Motor neuron (in vitro differentiated cells): ENCODE results near the gene CTIF. TPM values are rescaled to one million over a fixed set of nuclear protein-coding genes. Genes with fewer than 3 reads are reported as not detected.
A peak's percentile ranks its signal among the peaks of the same experiment; 100 is the strongest.

Experiments
- ATAC-seq, 8 experiments: fragments of 200-7000 bp; cut with Tn5 transposase; replicated peaks in 6 of 8; 2 replicates each; pipeline ENCODE4 v1.8.0; 2021; ENCODE audit warnings: mild to moderate bottlenecking in 8 of 8, moderate library complexity in 8 of 8
- H3K27ac ChIP-seq, 2 donors: fragments of 250-450 bp; sonication (Bioruptor Pico); 2 replicates each; pipeline ENCODE4 v1.9.0; 2021; ENCODE audit warnings: antibody characterized with exemption in 2 of 2, mild to moderate bottlenecking in 2 of 2, moderate library complexity in 1 of 2
- H3K4me1 ChIP-seq, 2 donors: fragments of 250-450 bp; sonication (Bioruptor Pico); replicated peaks in 1 of 2; 2 replicates each; pipeline ENCODE4 v1.6.1; 2021; ENCODE audit warnings: antibody characterized with exemption in 2 of 2, mild to moderate bottlenecking in 2 of 2, moderate library complexity in 1 of 2
- H3K4me3 ChIP-seq, 5 donors: fragments of 250-450 bp; sonication (Bioruptor Pico); 2 replicates each; pipeline ENCODE4 v1.9.0; 2021; ENCODE audit warnings: antibody characterized with exemption in 5 of 5, mild to moderate bottlenecking in 5 of 5, moderate library complexity in 4 of 5
- WGBS, 10 experiments: fragments of 450-650 bp; shearing (Covaris generic); methylation state at CpG; one replicate each; pipeline ENCODE4 v1.0.0; 2022; 5-methylcytosine and 5-hydroxymethylcytosine counted together
- in situ Hi-C, 9 experiments: fragments of 400-800 bp; cut with MboI; loops; one replicate each; pipeline ENCODE4 v1.15.0; 2021; ENCODE audit warnings: low sequenced_read_pairs in 9 of 9, low pct_unique_long_range_greater_than_20kb in 2 of 9; ENCODE audit not compliant: unreplicated experiment in 9 of 9
- total RNA-seq, 8 experiments: library from RNA; unstranded; fragments of 300-600 nt; gene quantifications; 2 replicates each; pipeline versions ENCODE4 v1.2.3 to v1.2.4, GENCODE V29; 2022

The CTIF gene
- total RNA-seq, 8 experiments from 2014 or later = 17.8 to 85.9 (median 59.8) TPM

GRCh38 chr18:48590678-48591077 lies 51.8 kb downstream of the CTIF start:
- Histone ChIP-seq H3K4me3 (no peak overlapping the region), H3K27ac (no peak overlapping the region), H3K4me1 (peaks cover 4 to 9% of the 10 kb centered on the region in 2 donors)
- 20 to 100% methylated on average over 1 of the region's 5 CpGs; no CpG with 5 or more reads in 8 of the 10 experiments for WGBS, 10 experiments
- in situ Hi-C loops = no loop called here
- ATAC-seq = peak in 3 of 8 experiments; percentile 27 to 89 (median 84)

GRCh38 chr18:48592540-48593171 lies 53.8 kb downstream of the CTIF start:
- H3K27ac ChIP-seq = peak overlapping the region; percentile 23 to 54
- ATAC-seq = peak in 5 of 8 experiments; percentile 96 to 99 (median 96)
- in situ Hi-C loops = no loop called here

GRCh38 chr18:48594471-48595094 lies 55.8 kb downstream of the CTIF start:
- Histone ChIP-seq H3K27ac (no peak overlapping the region), H3K4me3 (no peak overlapping the region), H3K4me1 (peaks cover 9 to 14% of the 10 kb centered on the region in 2 donors)
- in situ Hi-C loops = no loop called here
- WGBS, 10 experiments = 40 to 100% (median 82%) methylated on average over 1 to 7 of the region's 13 CpGs; no CpG with 5 or more reads in 2 of the 10 experiments
- no peak for ATAC-seq

More at GRCh38 chr18:48592540-48593171, 53.8 kb downstream of the CTIF start:
- H3K4me1 ChIP-seq = peaks cover 4 to 9% of the 10 kb centered on the region in 2 donors
- no peak overlapping the region for H3K4me3 ChIP-seq
- 38 to 100% (median 68%) methylated on average over 2 to 8 of the region's 17 CpGs for WGBS, 10 experiments

GRCh38 chr18:48595703-48596218 lies 56.9 kb downstream of the CTIF start:
- in situ Hi-C loops = no loop called here
- WGBS, 10 experiments = 94 to 100% (median 100%) methylated on average over 1 to 2 of the region's 4 CpGs; no CpG with 5 or more reads in 4 of the 10 experiments
- Histone ChIP-seq H3K4me3 (no peak overlapping the region), H3K4me1 (peaks cover 18 to 19% of the 10 kb centered on the region in 2 donors), H3K27ac (no peak overlapping the region)
- no peak for ATAC-seq

- no peak overlapping the region for H3K27ac ChIP-seq
- in situ Hi-C loops = no loop called here
- WGBS, 10 experiments = 73 to 100% (median 96%) methylated on average over 1 to 4 of the region's 5 CpGs; no CpG with 5 or more reads in 1 of the 10 experiments
- H3K4me3 ChIP-seq = no peak overlapping the region
- peaks cover 30 to 32% of the 10 kb centered on the region in 2 donors for H3K4me1 ChIP-seq
- no peak for ATAC-seq
These were observed 58.3 kb downstream of the CTIF start for GRCh38 chr18:48597110-48597509.

GRCh38 chr18:48597671-48598070 lies 58.8 kb downstream of the CTIF start:
- WGBS, 10 experiments = 88 to 100% (median 90%) methylated on average over 1 to 3 of the region's 3 CpGs; no CpG with 5 or more reads in 6 of the 10 experiments
- no peak for ATAC-seq
- H3K4me1 ChIP-seq = peaks cover 26 to 34% of the 10 kb centered on the region in 2 donors
- no peak overlapping the region for H3K4me3 ChIP-seq
- no peak overlapping the region for H3K27ac ChIP-seq
- in situ Hi-C loops = no loop called here

GRCh38 chr18:48599391-48599790 lies 60.6 kb downstream of the CTIF start:
- peaks cover 22 to 35% of the 10 kb centered on the region in 2 donors for H3K4me1 ChIP-seq
- 90 to 100% (median 100%) methylated on average over 2 to 4 of the region's 4 CpGs; no CpG with 5 or more reads in 4 of the 10 experiments for WGBS, 10 experiments
- no peak overlapping the region for H3K4me3 ChIP-seq
- ATAC-seq = no peak
- in situ Hi-C loops = no loop called here
- no peak overlapping the region for H3K27ac ChIP-seq

GRCh38 chr18:48600046-48600445 lies 61.2 kb downstream of the CTIF start:
- no peak for ATAC-seq
- Histone ChIP-seq H3K4me3 (no peak overlapping the region), H3K4me1 (peaks cover 22 to 35% of the 10 kb centered on the region in 2 donors), H3K27ac (peak overlapping the region in 1 of 2 donors; percentile 65)
- 83 to 100% (median 90%) methylated on average over 1 to 4 of the region's 6 CpGs; no CpG with 5 or more reads in 5 of the 10 experiments for WGBS, 10 experiments
- in situ Hi-C loops = no loop called here

GRCh38 chr18:48600456-48601090 lies 61.7 kb downstream of the CTIF start:
- Histone ChIP-seq H3K27ac (peak overlapping the region; percentile 36 to 65), H3K4me3 (no peak overlapping the region), H3K4me1 (peaks cover 22 to 35% of the 10 kb centered on the region in 2 donors)
- peak in 6 of 8 experiments; percentile 8 to 66 (median 47) for ATAC-seq
- in situ Hi-C loops = no loop called here
- WGBS, 10 experiments = 60 to 100% (median 68%) methylated on average over 1 to 6 of the region's 8 CpGs; no CpG with 5 or more reads in 1 of the 10 experiments

GRCh38 chr18:48601343-48601742 lies 62.5 kb downstream of the CTIF start:
- in situ Hi-C loops = no loop called here
- Histone ChIP-seq H3K27ac (peak overlapping the region; percentile 36 to 65), H3K4me1 (peaks cover 22 to 35% of the 10 kb centered on the region in 2 donors)

GRCh38 chr18:48602759-48603390 lies 64.0 kb downstream of the CTIF start:
- H3K4me3 ChIP-seq = no peak overlapping the region
- H3K27ac ChIP-seq = no peak overlapping the region
- ATAC-seq = no peak
- WGBS, 10 experiments = 78 to 100% (median 92%) methylated on average over 1 of the region's 3 CpGs; no CpG with 5 or more reads in 4 of the 10 experiments
- peaks cover 32 to 44% of the 10 kb centered on the region in 2 donors for H3K4me1 ChIP-seq
- in situ Hi-C loops = no loop called here

More at GRCh38 chr18:48601343-48601742, 62.5 kb downstream of the CTIF start:
- WGBS, 10 experiments = 50 to 88% (median 71%) methylated on average over 2 to 4 of the region's 4 CpGs; no CpG with 5 or more reads in 2 of the 10 experiments
- peak in 6 of 8 experiments; percentile 26 to 51 (median 38) for ATAC-seq
- no peak overlapping the region for H3K4me3 ChIP-seq

- peaks cover 27 to 35% of the 10 kb centered on the region in 2 donors for H3K4me1 ChIP-seq
- ATAC-seq = peak in 6 of 8 experiments; percentile 44 to 87 (median 58)
- 0 to 89% (median 38%) methylated on average over 1 to 2 of the region's 3 CpGs; no CpG with 5 or more reads in 3 of the 10 experiments for WGBS, 10 experiments
- no peak overlapping the region for H3K4me3 ChIP-seq
- in situ Hi-C loops = no loop called here
- no peak overlapping the region for H3K27ac ChIP-seq
These were observed 66.6 kb downstream of the CTIF start for GRCh38 chr18:48605408-48605845.
